Measurements from ENCODE around the gene SDC1. TPM values are rescaled to one million over a fixed set of nuclear protein-coding genes. Genes with fewer than 3 reads are reported as not detected.

Gene SDC1
- total and polyA plus RNA-seq, 9 donors = 0.62 to 9.1 (median 3.8) TPM

DNA sequence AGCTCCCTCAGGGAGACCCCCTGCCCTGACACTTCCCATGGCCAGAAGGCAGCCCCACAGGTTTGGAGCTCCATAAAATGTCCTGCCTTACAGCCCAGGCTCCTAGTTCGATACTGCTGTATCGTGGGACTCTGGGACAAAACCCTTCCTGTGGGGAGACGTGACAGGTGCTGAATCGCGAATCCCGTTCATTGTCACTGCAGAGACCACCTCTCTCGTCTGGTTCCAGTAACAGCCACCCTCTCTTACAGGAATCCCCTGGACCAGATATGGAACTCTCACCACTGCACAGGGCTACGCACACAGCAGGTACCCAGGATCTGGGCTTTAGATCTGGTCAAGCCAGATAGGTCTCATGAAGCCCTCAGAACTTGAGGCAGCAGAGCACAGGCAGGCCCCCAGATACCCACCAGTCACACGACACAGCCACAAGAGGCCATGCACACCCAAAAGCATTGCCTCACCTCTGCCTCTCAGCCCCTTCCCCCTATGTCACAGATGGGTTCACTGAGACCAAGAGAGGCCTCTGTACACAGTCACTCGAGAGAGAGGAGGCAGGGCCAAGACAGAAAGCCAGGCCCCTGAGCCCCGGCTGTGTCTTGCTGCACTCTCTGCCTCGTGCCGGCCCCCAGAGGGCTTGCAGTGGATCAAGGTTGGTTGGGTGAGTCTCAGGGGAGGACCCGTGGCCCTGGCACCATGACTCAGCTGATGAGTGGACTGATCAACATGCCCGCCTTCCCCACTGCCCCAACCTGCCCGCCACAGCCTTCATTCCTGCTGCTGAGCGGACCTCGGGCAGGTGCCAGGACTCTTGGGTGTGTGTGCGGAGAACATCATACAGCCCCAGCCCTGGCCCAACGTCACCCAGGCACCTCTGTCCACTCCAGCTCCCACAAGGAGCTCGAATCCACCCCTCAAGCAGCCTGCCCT is 7.6 kb downstream of the SDC1 start:
- H3K27ac ChIP-seq = no peak overlapping the region

GRCh38 chr2:20216130-20217025 is 8.6 kb downstream of the SDC1 start:
- DNase-seq = no peak
- WGBS, 3 donors = 86 to 91% (median 90%) methylated on average over 21 to 22 of the region's 22 CpGs
- Histone ChIP-seq H3K9me3 (no peaks in the 10 kb centered on the region), H3K27me3 (no peaks in the 10 kb centered on the region), H3K4me3 (no peak overlapping the region), H3K27ac (no peak overlapping the region), H3K4me1 (ENCODE audit: insufficient read depth) (peaks cover 11% of the 10 kb centered on the region), H3K36me3 (no peaks in the 10 kb centered on the region)
- intact Hi-C loops (cut with DNase I) = no loop called here
- TF ChIP-seq EP300 (IDR thresholded peaks at IDR 0.05) = no peak
- TF ChIP-seq, protein P1, sequence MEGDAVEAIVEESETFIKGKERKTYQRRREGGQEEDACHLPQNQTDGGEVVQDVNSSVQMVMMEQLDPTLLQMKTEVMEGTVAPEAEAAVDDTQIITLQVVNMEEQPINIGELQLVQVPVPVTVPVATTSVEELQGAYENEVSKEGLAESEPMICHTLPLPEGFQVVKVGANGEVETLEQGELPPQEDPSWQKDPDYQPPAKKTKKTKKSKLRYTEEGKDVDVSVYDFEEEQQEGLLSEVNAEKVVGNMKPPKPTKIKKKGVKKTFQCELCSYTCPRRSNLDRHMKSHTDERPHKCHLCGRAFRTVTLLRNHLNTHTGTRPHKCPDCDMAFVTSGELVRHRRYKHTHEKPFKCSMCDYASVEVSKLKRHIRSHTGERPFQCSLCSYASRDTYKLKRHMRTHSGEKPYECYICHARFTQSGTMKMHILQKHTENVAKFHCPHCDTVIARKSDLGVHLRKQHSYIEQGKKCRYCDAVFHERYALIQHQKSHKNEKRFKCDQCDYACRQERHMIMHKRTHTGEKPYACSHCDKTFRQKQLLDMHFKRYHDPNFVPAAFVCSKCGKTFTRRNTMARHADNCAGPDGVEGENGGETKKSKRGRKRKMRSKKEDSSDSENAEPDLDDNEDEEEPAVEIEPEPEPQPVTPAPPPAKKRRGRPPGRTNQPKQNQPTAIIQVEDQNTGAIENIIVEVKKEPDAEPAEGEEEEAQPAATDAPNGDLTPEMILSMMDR (IDR thresholded peaks at IDR 0.05) = no peak
- no peak for TF ChIP-seq POLR2A (IDR thresholded peaks at IDR 0.05)

More for the DNA sequence above, 7.6 kb downstream of the SDC1 start:
- no peak for DNase-seq
- H3K4me3 ChIP-seq = no peak overlapping the region
- no peaks in the 10 kb centered on the region for H3K9me3 ChIP-seq
- 94 to 97% (median 95%) methylated on average over 20 to 21 of the region's 21 CpGs for WGBS, 3 donors
- H3K36me3 ChIP-seq = no peaks in the 10 kb centered on the region
- no peaks in the 10 kb centered on the region for H3K27me3 ChIP-seq
- TF ChIP-seq POLR2A (IDR thresholded peaks at IDR 0.05) (no peak), EP300 (IDR thresholded peaks at IDR 0.05) (no peak)
- TF ChIP-seq, protein P1 (IDR thresholded peaks at IDR 0.05) = no peak
- intact Hi-C loops (cut with DNase I) = no loop called here
- peaks cover 11% of the 10 kb centered on the region for H3K4me1 ChIP-seq (ENCODE audit: insufficient read depth)

DNA sequence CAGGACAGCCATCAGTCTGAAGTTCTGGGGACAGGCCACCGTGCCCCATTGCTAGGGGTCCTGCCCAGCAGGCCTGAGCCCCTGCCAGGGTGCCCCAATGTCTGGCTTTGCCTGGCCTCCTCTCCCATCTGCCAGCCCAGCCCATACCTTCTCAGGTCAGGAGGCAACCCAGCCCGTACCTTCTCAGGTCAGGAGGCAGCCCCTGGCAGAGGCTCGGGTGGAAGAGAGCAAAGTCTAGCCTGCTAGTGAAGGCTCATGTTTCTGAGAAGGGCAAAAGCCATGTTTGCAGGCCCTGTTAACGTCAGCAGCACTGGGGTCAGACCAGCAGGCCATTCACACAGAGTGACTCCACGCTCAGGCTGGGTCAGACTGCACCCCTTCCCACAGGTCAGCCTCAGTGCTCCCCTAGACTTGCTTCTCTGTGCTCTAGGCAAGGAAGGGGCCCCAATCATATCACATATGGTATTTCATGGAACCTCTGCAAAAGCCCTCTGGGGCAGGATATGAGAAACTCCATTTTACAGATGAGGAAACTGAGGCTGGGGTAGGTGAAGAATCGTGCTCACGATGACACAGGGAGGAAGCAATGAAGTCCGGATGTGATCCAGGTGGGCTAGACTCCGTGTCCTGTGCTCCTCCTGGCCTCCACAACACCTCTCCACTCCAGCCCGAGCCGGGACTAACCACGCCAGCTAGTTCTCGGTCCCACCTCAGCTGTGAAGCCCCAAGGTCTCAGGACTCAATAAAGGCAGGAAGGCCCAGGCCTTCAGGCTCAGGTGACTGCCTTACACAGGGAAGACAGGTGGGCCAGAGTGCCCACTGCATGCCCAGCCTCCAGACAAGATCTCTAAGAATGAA is 9.5 kb downstream of the SDC1 start:
- Histone ChIP-seq H3K27ac (no peak overlapping the region), H3K27me3 (no peaks in the 10 kb centered on the region), H3K36me3 (no peaks in the 10 kb centered on the region), H3K9me3 (no peaks in the 10 kb centered on the region), H3K4me3 (no peak overlapping the region), H3K4me1 (ENCODE audit: insufficient read depth) (peaks cover 11% of the 10 kb centered on the region)
- TF ChIP-seq POLR2A (IDR thresholded peaks at IDR 0.05) = no peak
- 88 to 98% (median 96%) methylated on average over 10 to 13 of the region's 13 CpGs for WGBS, 3 donors
- intact Hi-C loops (cut with DNase I) = no loop called here
- no peak for DNase-seq

GRCh38 chr2:20214566-20215182 is 10.3 kb downstream of the SDC1 start:
- Histone ChIP-seq H3K9me3 (no peaks in the 10 kb centered on the region), H3K4me3 (no peak overlapping the region), H3K36me3 (no peaks in the 10 kb centered on the region), H3K4me1 (ENCODE audit: insufficient read depth) (peaks cover 11% of the 10 kb centered on the region), H3K27me3 (no peaks in the 10 kb centered on the region), H3K27ac (no peak overlapping the region)
- no peak for DNase-seq
- intact Hi-C loops (cut with DNase I) = no loop called here
- 76 to 85% (median 82%) methylated on average over 2 of the region's 2 CpGs for WGBS, 3 donors
- TF ChIP-seq, protein P1 (IDR thresholded peaks at IDR 0.05) = no peak
- TF ChIP-seq POLR2A (IDR thresholded peaks at IDR 0.05) (no peak), EP300 (IDR thresholded peaks at IDR 0.05) (no peak)

Measured in ovary (tissue), 9 donors.